NCI-H2196 treated with DMSO at 0.1 percent for 48 hours (cell line): Measurements from ENCODE around the gene NFKB2.

Experiments used
- DNase-seq: peaks from one replicate; lab custom pipeline; 2025; ENCODE audit not compliant: unreplicated experiment; lab: John Stamatoyannopoulos, UW

NFKB2 gene

DNA sequence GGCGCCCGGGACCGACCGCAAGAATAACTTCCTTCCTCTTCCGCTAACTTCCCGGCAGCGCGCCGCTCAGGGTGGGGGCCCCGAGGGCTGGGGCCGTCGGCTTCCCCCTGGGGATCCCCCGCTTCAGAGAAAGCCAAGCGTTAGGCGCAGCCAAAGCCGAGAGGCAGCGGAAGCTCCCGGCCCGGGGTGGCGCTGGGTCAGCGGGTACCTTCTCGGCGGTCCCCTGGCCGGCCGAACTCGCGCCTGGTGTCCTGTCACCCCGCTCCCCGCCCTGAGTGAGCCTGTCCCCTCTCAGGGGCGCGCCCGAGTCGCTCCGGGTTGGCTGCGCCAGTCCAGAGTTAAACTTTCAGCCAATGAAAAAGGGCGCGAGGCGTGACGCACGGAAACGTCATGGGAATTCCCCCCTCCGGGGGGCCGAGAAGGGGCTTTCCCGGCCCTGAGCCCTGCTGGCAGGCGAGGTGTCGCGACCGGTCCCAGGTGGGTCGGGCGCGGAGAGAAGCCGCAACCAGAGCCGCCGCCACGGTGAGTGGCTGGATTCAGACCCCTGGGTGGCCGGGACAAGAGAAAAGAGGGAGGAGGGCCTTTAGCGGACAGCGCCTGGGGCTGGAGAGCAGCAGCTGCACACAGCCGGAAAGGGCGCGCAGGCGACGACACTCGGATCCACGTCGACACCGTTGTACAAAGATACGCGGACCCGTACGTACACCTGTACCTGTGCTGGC is 1.3 kb upstream of the NFKB2 start:
- DNase-seq: peak; percentile 42

DNA sequence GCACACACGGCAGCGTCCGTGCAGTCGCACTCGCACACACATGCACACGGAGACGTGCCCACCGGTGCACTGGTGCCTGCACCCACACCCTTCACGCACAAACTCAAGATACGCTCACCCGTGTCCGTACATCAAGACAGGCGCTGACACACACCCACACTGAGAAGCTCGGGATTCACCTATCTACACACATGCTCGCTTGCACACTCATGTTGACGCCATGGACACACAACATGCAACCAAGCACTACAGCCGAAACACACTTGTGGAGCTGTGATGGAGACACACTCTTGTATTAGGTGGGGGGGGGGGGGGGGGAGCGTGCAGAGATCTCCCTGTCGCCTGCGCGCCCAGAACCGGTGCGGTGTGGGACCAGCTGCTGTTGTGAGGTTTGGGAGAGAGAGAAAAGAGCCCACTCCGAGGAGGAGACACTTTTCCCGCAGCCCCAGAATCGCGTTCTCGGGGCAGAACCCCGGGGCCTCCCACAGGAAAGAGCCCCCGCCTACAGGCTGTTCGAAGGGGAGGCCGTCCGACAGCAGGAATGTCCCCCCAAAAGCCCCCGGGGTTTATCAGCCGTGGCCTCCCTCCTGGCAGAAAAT is 605 bp upstream of the NFKB2 start:
- no peak for DNase-seq

DNA sequence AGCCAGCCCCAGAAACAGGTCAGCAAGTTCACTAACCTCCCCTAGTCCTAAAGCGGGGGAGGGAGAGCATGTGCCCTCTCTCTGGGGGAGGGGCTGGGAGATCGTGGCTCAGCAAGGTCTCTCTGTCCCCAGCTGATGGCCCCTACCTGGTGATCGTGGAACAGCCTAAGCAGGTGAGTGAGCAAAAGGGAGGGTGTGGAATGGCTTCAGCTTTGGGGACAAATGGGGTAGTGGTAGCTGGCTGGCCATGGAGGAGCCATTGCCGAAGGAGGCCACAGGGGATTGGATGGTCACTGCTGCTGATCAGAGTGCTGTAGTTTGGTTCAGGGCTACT is 779 bp downstream of the NFKB2 start:
- DNase-seq: no peak

DNA sequence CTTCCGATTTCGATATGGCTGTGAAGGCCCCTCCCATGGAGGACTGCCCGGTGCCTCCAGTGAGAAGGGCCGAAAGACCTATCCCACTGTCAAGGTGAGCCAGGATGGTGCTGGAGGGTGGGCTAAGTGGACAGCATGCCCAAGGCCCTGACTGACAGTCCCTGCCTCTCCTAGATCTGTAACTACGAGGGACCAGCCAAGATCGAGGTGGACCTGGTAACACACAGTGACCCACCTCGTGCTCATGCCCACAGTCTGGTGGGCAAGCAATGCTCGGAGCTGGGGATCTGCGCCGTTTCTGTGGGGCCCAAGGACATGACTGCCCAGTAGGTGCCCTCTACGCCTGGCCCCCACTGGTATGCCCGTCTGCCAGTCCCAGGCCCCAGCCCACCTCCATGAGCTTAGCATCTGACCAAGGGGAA is 1.2 kb downstream of the NFKB2 start:
- DNase-seq: no peak

DNA sequence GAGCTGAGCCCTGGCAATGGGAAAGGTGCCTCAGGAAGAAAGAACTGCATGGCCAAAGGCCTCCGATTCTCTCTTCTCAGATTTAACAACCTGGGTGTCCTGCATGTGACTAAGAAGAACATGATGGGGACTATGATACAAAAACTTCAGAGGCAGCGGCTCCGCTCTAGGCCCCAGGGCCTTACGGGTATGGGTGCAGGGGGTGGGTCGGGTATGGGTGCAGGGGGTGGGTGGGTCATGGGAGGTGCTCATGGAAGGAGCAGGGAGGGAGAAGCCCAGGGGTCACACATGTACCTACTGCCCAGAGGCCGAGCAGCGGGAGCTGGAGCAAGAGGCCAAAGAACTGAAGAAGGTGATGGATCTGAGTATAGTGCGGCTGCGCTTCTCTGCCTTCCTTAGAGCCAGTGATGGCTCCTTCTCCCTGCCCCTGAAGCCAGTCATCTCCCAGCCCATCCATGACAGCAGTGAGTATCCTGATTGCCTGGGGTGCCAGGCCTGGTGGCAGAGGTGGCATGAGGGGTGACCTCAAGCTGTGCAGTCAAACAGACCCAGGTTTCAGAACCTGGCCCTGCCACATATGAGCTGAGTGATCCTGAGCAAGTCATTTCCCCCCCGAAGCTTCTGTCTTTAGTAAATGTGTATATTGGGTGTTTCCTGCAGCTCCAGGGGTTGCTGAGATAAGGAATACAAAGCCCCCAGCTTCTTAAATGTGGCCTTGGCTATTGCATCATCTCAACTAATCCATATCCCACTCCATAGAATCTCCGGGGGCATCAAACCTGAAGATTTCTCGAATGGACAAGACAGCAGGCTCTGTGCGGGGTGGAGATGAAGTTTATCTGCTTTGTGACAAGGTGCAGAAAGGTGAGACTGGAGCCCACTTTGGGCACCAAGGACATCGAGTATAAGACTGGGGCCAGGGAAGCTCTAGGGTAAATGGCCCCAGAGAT is 2.0 kb downstream of the NFKB2 start:
- DNase-seq: no peak

DNA sequence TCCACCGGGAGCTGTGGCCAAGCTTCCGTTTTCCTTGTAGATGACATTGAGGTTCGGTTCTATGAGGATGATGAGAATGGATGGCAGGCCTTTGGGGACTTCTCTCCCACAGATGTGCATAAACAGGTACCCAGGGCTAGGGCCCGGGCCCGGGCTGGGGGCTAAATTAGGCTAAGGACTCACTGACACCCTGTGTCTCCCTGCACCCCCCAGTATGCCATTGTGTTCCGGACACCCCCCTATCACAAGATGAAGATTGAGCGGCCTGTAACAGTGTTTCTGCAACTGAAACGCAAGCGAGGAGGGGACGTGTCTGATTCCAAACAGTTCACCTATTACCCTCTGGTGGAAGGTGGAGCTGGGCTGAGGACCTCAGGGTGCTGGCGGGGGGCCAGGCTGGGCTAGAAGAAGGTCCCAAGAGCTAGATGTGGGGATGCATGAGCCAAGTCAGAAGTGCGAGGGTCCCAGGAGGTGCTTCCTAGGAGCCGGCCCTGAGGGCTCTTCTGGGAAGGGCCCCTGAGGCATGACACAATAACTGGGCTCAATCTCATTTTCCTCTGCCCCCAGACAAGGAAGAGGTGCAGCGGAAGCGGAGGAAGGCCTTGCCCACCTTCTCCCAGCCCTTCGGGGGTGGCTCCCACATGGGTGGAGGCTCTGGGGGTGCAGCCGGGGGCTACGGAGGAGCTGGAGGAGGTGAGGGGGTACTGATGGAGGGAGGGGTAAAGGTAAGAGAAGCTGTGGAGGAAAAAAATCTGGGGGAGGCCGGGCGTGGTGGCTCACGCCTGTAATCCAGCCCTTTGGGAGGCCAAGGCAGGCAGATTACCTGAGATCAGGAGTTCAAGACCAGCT is 2.9 kb downstream of the NFKB2 start:
- DNase-seq: no peak

DNA sequence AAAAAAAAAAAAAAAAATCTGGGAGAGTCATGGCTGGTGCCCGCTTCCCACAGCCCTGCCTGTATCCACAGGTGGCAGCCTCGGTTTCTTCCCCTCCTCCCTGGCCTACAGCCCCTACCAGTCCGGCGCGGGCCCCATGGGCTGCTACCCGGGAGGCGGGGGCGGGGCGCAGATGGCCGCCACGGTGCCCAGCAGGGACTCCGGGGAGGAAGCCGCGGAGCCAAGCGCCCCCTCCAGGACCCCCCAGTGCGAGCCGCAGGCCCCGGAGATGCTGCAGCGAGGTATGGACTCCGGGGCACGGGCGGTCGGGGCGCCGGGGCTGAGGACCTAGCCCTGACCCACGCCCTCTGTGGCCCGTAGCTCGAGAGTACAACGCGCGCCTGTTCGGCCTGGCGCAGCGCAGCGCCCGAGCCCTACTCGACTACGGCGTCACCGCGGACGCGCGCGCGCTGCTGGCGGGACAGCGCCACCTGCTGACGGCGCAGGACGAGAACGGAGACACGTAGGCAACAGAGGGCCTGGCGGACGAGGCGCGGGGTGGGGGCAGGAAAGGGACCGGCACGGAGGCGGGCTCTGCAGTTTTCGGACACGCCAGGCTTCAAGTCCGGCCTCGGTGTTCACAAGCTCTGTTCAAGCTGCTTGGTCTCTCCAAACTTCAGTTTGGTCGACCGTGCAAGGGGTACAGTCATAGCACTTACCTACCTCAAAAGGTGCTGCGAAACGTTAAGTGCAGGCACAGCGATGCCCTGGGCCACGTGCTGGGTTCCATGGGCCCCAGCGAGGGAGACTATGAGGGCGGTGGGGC is 3.9 kb downstream of the NFKB2 start:
- DNase-seq: peak; percentile 34

DNA sequence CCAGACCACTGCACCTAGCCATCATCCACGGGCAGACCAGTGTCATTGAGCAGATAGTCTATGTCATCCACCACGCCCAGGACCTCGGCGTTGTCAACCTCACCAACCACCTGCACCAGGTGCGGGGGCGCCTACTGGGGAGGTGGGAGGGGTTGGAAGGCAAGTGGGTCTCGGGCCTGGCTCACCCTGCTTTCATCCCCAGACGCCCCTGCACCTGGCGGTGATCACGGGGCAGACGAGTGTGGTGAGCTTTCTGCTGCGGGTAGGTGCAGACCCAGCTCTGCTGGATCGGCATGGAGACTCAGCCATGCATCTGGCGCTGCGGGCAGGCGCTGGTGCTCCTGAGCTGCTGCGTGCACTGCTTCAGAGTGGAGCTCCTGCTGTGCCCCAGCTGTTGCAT is 4.6 kb downstream of the NFKB2 start:
- DNase-seq: no peak

DNA sequence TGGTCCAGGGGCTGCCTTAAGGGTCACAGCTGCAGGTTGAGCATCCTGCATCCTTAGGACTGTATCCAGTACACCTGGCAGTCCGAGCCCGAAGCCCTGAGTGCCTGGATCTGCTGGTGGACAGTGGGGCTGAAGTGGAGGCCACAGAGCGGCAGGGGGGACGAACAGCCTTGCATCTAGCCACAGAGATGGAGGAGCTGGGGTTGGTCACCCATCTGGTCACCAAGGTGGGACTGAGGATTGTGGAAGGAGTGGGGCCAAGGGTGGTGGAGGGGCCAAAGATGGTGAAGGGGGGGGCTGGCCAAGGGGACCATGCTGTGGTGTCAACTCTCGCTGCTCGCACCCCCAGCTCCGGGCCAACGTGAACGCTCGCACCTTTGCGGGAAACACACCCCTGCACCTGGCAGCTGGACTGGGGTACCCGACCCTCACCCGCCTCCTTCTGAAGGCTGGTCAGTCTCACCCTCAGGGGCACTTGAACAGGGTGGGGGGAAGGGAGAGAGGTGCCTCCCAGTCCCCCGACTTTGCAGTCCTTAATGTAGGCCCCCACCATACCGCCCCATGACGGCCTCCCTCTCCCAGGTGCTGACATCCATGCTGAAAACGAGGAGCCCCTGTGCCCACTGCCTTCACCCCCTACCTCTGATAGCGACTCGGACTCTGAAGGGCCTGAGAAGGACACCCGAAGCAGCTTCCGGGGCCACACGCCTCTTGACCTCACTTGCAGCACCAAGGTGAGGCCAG is 5.3 kb downstream of the NFKB2 start:
- DNase-seq: no peak

DNA sequence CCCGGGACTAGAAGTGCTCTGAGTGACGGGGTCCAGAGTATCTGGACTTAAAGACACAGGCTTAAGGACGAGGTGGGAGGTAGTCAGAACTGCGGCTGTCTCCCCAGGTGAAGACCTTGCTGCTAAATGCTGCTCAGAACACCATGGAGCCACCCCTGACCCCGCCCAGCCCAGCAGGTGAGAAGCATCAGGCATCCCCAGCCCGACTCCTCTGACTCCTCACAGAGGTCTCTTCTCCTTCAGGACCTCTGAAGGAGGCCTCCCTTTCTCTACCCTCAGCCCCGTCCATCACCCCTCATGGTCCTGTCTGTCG is 5.8 kb downstream of the NFKB2 start:
- no peak for DNase-seq

DNA sequence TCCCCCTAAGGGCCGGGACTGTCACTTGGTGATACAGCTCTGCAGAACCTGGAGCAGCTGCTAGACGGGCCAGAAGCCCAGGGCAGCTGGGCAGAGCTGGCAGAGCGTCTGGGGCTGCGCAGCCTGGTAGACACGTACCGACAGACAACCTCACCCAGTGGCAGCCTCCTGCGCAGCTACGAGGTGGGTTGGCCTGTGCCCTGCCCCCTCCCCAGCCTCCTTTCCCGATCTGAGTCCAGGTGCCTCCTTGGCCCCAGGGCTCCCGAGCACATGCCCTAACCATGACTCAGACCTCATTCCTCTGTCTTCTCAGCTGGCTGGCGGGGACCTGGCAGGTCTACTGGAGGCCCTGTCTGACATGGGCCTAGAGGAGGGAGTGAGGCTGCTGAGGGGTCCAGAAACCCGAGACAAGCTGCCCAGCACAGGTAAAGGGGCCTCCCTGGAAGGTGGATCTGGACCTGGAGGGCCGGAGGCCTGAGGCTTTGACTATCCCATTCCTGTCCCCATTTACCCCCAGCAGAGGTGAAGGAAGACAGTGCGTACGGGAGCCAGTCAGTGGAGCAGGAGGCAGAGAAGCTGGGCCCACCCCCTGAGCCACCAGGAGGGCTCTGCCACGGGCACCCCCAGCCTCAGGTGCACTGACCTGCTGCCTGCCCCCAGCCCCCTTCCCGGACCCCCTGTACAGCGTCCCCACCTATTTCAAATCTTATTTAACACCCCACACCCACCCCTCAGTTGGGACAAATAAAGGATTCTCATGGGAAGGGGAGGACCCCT is 6.4 kb downstream of the NFKB2 start:
- DNase-seq: no peak

DNA sequence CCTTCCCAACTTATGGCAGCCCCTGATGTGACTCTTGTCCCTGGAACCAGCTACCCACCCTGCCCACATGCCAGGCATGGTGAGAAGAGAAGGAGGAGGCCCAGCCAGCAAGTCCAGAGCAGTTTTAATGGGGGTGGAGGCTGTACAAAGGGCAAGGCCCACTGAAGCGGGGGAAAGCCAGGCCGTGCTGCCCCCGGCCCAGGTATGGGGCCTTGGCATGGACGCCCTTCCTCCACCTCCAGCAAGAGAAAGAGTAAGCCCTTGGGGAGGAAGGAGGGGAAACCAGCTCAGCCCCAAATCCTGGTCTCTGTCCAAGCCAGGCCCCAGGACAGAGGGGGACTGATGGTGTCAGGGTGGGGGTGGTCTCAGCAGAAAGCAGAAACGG is 7.0 kb downstream of the NFKB2 start:
- DNase-seq: no peak

DNA sequence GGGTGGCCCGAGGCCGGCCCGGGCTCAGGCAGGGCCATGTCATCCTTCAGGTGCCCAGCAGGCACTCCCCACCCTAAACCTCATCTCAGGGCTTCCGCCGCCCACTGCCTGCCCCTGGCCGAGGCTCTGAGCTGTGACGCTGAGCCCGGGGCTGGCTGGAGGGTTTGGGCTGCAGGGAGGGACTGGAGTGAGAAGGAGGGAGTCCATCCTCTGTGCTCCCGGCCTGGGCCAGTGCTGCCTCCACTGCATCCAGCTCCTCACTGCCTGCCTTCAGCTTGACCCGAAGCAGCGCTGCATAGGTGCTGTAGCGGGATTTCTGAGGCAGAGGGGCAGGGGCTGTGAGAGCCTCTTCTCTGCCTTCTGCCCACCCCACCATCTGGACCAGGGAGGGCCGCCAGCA is 7.6 kb downstream of the NFKB2 start:
- no peak for DNase-seq

DNA sequence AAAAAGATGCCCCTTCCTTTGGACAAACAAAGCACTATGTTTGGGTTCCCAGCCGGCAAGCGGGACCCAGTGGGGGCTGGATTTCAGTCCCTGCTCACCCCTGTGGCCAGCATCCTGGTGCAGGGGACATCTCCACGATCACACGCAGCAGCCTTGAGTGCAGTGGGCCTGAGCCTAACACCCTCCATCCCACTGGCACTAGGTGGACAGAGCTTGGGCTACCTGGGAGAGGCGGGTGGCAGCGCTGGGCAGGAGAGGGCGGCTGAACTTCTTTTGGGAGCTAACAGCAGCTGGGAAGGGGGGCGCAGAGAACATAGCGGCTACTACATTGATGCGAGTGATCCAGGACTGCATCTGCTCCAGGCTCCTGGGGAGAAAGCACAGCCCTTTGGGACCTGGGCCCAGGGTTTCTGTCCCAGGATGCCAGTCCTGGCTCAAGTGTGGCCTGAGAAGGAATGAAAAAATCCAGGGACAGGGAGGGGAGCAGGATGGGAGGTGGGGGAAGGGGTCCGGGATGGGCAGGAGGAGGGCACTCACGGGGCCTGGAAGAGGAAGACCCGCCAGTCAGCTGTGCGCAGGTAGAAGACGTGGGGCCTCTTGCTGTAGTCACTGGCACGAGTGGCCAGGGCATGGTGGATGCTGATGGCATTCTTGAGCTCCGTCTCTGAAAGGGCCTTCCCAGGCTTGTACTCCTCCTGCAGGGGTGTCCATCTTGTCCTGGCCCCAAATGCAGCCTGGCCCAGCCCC is 9.0 kb downstream of the NFKB2 start:
- no peak for DNase-seq

DNA sequence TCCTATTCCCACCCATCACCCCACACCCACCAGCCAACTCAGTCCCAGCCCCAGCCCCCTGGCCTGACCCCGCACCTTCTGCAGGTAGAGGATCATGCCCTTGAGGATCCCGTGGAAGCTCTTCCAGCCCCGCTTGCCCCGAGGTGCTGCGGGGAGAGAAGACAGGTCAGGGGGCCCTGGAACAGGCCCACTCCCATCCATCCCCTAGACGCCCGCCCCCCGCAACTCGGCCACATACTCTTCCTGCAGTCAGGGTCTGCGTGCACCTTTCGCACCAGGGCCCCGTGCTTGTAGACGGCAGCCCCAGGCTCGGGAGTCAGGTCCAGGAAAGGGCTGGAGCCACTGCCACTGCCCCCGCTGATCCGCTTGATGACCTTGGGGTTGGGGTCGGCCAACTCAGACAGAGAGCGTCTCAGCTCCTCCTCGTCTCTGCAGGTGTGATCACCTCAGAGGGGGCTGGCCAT is 9.6 kb downstream of the NFKB2 start:
- DNase-seq: no peak

DNA sequence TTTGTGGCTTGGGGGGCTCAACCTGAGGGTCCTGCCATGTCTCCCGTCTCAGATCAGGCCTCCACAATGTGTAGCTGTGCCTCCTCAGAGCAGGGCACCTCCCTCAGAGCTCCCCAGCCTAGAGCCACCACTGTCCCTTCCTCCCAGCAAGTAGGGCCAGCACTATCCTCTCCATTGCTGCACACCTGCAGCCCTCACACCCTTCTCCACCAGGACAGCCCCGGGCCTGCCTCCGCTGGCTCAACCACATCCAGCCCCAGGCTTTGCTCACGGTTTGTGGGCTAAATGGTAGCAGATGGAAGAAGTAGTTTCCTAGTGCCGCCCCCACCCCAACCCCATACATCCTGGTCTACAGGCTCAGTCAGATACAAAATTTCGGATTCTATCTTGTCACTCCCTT is 10.1 kb downstream of the NFKB2 start:
- no peak for DNase-seq

DNA sequence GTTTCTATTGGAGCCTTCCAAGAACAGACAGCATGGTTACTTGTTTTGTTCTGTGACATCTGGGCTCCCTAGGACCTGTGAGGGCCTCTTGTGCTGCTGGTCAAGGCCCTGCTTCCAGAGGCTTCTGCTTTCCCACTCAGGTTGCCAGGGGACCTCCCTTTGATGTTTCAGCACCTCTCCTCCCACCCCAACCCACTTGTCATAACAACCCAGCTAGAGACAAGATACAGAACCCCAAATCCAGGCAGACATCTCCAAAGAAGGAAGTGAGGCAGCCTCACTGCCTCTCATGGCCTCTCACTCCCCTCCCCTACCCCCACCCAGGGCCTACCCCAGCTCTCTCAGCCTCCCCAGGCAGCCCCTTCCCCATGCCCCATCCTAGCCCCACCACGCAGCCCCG is 11.3 kb downstream of the NFKB2 start:
- DNase-seq: no peak

DNA sequence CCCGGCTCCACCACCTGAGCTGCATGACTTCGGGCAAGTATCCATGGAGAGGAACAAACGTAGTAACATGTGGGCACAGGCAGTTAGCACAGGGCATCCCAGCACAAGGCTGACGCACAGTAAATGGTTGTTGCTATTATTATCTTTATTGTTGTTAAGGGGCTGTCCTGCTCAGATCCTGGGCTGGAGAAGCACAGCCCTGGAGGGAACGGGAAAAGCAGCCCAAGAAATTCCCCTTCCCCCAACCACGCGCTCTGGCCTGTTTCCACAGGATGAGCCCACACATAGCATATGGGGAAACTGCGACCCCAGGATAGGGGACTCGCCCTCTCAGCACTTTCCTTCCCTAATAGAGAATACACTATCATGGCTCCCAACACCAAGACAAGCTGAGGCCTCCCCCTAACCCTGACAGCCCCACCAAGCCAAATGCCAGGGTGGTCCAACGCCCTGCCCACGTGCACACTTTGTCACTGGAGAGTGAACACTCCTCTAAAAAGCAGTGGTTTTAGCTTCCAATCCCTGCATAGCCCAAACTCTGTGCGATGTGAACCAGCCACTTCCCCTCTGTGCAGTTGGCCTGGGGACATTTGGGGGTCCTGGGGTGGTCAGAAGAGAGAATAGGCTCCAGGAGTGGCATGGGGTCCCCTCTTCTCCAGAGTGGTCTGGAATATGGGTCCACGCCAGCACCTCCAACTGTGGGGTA is 12.1 kb downstream of the NFKB2 start:
- no peak for DNase-seq
